ENCODE results near the gene FMNL3. TPM values are rescaled to one million over a fixed set of nuclear protein-coding genes. Genes with fewer than 3 reads are reported as not detected.

The FMNL3 gene
- total RNA-seq, 6 experiments from 2014 or later, result 2.1 to 4.9 (median 2.9) TPM

DNA sequence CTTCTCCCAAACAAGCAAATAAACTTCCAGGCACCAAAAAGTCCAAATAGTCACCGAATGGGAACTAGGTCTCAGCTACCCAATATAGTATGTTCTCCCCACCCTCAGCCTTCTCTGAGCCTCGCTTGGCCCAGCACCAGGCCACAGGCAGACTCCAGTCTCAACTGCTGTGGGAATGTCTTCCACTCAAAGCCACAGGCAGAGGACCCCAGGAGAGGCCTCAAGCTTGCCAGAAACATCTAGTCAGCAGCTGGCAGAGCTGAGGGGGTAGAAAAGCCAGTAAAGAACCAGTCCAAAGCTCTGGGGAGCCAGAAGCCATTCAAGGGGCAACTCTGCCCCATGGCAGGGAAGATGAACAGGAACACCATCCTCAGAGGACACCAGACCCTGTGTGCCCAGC is 41.8 kb downstream of the FMNL3 start:
- intact Hi-C loops (cut with DNase I), result no loop called here
- Histone ChIP-seq H3K36me3 (no peaks in the 10 kb centered on the region), H3K4me1 (peaks cover 0 to 7% (median 3%) of the 10 kb centered on the region in 4 donors), H3K4me3 (no peak overlapping the region), H3K27me3 (no peaks in the 10 kb centered on the region), H3K9me3 (no peaks in the 10 kb centered on the region), H3K27ac (no peak overlapping the region)
- DNase-seq, result no peak
- no peak for ATAC-seq
- TF ChIP-seq POLR2A (IDR thresholded peaks at IDR 0.05), result no peak
- TF ChIP-seq, protein P1, sequence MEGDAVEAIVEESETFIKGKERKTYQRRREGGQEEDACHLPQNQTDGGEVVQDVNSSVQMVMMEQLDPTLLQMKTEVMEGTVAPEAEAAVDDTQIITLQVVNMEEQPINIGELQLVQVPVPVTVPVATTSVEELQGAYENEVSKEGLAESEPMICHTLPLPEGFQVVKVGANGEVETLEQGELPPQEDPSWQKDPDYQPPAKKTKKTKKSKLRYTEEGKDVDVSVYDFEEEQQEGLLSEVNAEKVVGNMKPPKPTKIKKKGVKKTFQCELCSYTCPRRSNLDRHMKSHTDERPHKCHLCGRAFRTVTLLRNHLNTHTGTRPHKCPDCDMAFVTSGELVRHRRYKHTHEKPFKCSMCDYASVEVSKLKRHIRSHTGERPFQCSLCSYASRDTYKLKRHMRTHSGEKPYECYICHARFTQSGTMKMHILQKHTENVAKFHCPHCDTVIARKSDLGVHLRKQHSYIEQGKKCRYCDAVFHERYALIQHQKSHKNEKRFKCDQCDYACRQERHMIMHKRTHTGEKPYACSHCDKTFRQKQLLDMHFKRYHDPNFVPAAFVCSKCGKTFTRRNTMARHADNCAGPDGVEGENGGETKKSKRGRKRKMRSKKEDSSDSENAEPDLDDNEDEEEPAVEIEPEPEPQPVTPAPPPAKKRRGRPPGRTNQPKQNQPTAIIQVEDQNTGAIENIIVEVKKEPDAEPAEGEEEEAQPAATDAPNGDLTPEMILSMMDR (IDR thresholded peaks at IDR 0.05), result no peak
- 88% methylated on average over 2 of the region's 2 CpGs for WGBS (ENCODE audit: insufficient coverage, low coverage, low lambda C conversion rate, missing lambda C conversion rate)

DNA sequence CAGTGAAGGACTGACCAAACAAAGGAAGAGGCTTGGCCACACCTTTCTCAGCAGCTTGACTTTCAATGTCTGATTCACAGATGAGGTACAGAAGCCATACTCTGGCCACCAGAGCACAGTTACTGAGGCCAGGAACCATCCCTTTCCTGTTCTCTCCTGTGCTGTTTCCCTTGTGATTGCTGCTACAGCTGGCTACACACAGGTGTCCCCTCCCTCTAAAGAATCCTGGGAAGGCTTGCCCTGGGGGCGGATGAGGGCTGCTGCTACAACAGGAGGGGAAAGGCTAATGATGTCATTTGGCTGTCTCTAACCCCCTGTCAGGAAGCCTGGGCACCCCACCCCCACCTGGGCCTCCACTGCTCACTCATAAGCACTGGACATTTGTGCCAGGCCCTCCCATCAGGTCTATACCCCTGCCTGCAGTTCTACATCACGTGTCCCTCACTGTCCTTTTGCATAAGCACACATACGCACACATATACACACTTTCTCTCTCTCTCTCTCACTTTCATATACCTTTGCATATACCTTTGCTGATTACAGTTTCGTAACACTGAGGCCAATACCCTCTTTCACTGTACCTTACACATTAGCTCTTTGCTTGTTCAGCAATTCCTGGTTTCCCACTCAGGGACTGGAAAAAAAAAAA is 42.5 kb downstream of the FMNL3 start:
- ATAC-seq, result peak in 1 of 4 donors; percentile 6
- intact Hi-C loops (cut with DNase I), result no loop called here
- H3K27ac ChIP-seq, result peak overlapping the region in 2 of 3 donors; percentile 24 to 82
- peaks cover 0 to 7% (median 3%) of the 10 kb centered on the region in 4 donors for H3K4me1 ChIP-seq
- 75% methylated on average over 3 of the region's 4 CpGs for WGBS (ENCODE audit: insufficient coverage, low coverage, low lambda C conversion rate, missing lambda C conversion rate)
- TF ChIP-seq, protein P1 (IDR thresholded peaks at IDR 0.05), result no peak
- no peak for TF ChIP-seq POLR2A (IDR thresholded peaks at IDR 0.05)
- no peaks in the 10 kb centered on the region for H3K27me3 ChIP-seq
- no peak overlapping the region for H3K4me3 ChIP-seq
- no peaks in the 10 kb centered on the region for H3K9me3 ChIP-seq
- DNase-seq, result no peak
- H3K36me3 ChIP-seq, result no peaks in the 10 kb centered on the region

DNA sequence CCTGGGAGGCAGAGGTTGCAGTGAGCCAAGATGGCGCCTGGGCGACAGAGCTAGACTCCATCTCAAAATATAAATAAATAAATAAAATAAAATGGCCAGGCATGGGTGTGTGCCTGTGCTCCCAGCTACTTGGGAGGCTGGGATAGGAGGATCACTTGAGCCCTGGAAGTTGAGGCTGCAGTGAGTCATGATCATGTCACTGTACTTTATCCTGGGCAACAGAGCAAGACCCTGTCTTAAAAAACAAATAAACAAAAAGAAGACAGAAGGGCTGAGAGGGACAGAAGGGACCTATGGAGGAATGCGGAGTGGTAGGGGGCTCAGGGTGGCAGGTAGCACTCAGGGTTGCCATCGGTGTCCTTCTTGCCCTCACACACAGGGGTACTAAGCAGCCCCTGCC is 43.0 kb downstream of the FMNL3 start:
- DNase-seq, result no peak
- no peak overlapping the region for H3K4me3 ChIP-seq
- no peaks in the 10 kb centered on the region for H3K9me3 ChIP-seq
- H3K36me3 ChIP-seq, result no peaks in the 10 kb centered on the region
- intact Hi-C loops (cut with DNase I), result no loop called here
- H3K4me1 ChIP-seq, result peaks cover 0 to 7% (median 3%) of the 10 kb centered on the region in 4 donors
- H3K27ac ChIP-seq, result peak overlapping the region in 2 of 3 donors; percentile 24 to 82
- no peak for TF ChIP-seq POLR2A (IDR thresholded peaks at IDR 0.05)
- ATAC-seq, result no peak
- 98% methylated on average over 4 of the region's 4 CpGs for WGBS (ENCODE audit: insufficient coverage, low coverage, low lambda C conversion rate, missing lambda C conversion rate)
- no peaks in the 10 kb centered on the region for H3K27me3 ChIP-seq

DNA sequence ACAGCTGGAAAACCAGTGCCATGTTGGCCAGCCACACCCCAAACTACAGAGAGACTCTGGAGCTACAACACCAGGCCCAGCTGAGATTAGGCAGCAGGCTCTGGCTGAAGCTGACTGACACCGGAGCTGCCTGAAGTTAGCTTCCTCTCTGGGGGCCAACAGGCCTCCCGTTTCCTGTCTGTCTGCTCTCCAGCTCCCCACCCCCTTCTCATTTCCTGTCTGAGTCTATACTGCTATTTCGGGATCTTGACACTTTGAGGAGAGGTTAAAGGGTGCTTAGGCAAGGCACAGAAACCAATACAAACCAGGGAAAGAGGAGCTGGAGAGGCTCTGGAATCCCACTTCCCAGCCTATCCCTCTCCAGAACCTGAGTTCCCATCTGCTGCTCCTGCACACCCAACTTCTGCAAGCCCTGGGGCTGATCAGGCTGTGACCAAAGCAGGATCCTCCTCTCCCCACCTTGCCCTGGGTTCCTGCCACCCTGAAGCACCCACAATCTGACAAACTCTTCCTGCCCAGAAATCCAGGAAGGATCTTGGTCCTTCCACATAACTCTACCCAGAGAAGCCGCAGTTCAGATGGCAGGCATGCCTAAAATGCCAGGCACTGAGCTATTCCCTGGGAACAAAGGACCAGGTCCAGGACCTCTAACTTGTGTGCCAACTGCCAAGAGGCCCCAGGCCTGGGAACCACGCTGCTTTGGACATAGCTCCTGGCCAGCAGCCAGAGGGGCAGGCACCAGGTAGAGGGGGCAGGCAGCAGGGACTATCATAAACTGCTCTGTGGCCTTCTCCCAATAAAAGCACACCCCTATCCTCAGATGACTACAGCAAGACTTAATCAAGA is 44.0 kb downstream of the FMNL3 start:
- Histone ChIP-seq H3K4me1 (peaks cover 0 to 7% (median 3%) of the 10 kb centered on the region in 4 donors), H3K36me3 (no peaks in the 10 kb centered on the region), H3K4me3 (no peak overlapping the region), H3K9me3 (no peaks in the 10 kb centered on the region), H3K27me3 (no peaks in the 10 kb centered on the region), H3K27ac (peak overlapping the region; percentile 44 to 82 (median 61))
- 32% methylated on average over 3 of the region's 5 CpGs for WGBS (ENCODE audit: insufficient coverage, low coverage, low lambda C conversion rate, missing lambda C conversion rate)
- DNase-seq (peak; percentile 57 to 66 (median 62)), ATAC-seq (peak; percentile 82 to 90 (median 87))
- TF ChIP-seq POLR2A (IDR thresholded peaks at IDR 0.05), result no peak
- TF ChIP-seq, protein P1 (IDR thresholded peaks at IDR 0.05), result no peak
- intact Hi-C loops (cut with DNase I), result no loop called here

DNA sequence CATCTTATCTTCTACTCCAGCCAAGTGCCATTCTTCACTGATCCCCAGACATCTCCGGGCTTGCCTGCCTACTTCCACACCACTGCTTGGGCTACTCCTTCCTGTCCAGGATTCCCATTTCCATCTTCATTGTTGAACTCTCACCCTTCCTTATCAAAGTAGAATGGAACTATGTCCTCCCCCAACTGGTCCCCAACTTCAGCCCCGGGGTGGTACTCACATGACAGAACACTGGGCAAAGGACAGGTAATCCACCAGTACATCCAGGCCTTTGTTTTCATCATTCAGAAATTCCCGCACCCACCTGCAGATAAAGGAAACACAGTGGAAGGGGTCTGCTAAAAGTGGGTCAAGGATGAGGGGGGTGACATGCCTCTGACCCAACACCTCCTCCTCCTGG is 45.5 kb downstream of the FMNL3 start:
- no peaks in the 10 kb centered on the region for H3K9me3 ChIP-seq
- no peaks in the 10 kb centered on the region for H3K36me3 ChIP-seq
- H3K27me3 ChIP-seq, result no peaks in the 10 kb centered on the region
- H3K4me1 ChIP-seq, result peaks cover 0 to 7% (median 3%) of the 10 kb centered on the region in 4 donors
- TF ChIP-seq, protein P1 (IDR thresholded peaks at IDR 0.05), result no peak
- no peak for TF ChIP-seq POLR2A (IDR thresholded peaks at IDR 0.05)
- no peak overlapping the region for H3K27ac ChIP-seq
- intact Hi-C loops (cut with DNase I), result no loop called here
- no peak overlapping the region for H3K4me3 ChIP-seq
- ATAC-seq (no peak), DNase-seq (no peak)
- 100% methylated on average over 1 of the region's 3 CpGs for WGBS (ENCODE audit: insufficient coverage, low coverage, low lambda C conversion rate, missing lambda C conversion rate)

Data from right lobe of liver (tissue), 6 donors.